Measurements from ENCODE around the gene ADPRHL1.

Gene ADPRHL1

DNA sequence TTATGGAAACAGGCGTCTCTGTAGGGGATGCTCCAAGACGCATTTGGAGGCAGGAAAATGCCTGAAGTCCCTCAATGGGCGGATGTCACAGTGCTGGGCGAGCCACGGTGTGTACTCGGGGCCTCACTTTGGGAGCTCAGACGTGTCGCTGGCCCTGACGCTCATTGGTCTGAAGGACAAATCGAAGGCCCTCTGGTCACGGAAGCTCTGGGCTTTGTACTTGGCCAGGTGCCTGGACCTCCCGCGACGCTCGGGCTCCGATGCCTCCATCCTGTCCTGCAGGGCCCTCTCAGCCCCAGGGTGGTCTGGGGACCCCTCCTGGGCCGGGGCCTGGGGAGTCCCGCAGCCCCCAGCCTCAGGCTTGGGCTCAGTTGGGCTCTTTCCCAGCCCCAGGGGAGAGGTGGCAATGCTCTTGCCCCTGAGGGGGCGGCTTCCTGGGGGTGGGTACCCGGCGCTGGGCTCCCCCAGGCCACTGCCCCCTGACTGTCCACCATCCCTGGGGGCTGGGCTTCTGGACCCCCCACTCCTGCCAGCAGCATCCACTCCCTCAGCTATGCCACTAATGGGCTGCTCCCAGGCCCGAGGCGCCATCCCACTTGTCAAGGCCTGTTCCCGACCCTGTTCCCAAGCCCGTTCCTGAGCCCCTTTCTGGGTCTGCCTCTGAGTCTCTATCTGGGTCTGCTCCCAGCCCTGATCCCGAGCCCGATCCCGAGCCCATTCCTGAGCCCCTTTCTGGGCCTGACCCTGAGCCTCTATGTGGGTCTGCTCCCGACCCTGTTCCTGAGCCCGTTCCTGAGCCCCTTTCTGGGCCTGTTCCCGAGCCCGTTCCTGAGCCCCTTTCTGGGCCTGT lies 49.8 kb downstream of the ADPRHL1 start:
- H3K27me3 ChIP-seq (ENCODE audit: insufficient read depth, insufficient read length): no peaks in the 10 kb centered on the region
- no peaks in the 10 kb centered on the region for H3K36me3 ChIP-seq (ENCODE audit: insufficient read depth, insufficient read length, low read length)
- no peak for DNase-seq (ENCODE audit: low read depth, low spot score)
- H3K4me3 ChIP-seq (ENCODE audit: insufficient read length, low read depth): no peak overlapping the region
- no peaks in the 10 kb centered on the region for H3K9me3 ChIP-seq (ENCODE audit: insufficient read depth, low read length)
- no peak overlapping the region for H3K9ac ChIP-seq (ENCODE audit: insufficient read length, low read depth)
- TF ChIP-seq YY1 (IDR thresholded peaks at IDR 0.05; ENCODE audit: insufficient read depth, insufficient read length) (no peak), SUZ12 (IDR thresholded peaks at IDR 0.05; ENCODE audit: extremely low read depth, insufficient read depth, insufficient read length) (no peak), ZNF274 (IDR thresholded peaks at IDR 0.05; ENCODE audit: low read depth, low read length) (no peak)
- peaks cover 4% of the 10 kb centered on the region for H3K4me1 ChIP-seq (ENCODE audit: insufficient read depth, insufficient read length)

DNA sequence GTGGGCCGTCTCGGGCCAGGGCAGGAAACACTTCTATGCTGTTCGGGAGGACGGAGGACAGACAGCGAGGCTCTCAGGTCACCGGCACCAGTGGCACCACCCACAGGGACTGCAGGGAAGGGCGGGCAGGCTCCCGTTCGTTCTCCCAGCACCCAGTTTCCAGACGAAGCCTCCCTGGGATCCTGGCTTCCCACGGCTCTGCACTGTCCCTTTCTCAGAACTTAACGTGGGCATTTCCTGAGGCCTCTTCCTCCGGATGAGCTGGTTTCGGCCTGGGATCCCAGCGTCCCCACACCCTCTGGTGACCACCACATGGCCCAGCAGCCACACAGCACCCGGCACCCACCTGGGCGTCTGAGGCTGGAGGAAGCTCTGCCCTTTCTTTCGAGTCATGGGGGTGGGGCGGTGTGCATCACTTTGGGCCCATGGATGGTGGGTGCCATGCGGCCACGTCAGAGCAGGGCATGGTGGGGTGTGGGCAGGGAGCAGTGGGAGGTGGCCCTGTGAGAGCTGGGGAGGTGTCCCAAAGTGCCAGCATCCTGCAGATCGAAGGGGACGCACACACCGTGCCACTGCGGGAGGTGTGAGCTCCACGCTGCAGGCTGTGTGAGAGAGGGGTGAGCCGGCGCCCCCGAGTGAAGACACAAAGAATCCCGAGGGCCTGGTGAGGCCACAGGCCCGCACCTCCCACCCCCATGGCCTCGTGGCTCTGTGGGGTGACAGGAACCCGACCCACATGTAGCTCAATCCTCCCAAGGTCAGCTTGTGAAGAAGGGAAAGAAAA lies 50.6 kb downstream of the ADPRHL1 start:
- peaks cover 6% of the 10 kb centered on the region for H3K4me1 ChIP-seq (ENCODE audit: insufficient read depth, insufficient read length)
- no peak for TF ChIP-seq ZNF274 (IDR thresholded peaks at IDR 0.05; ENCODE audit: low read depth, low read length)
- no peak for TF ChIP-seq YY1 (IDR thresholded peaks at IDR 0.05; ENCODE audit: insufficient read depth, insufficient read length)
- TF ChIP-seq SUZ12 (IDR thresholded peaks at IDR 0.05; ENCODE audit: extremely low read depth, insufficient read depth, insufficient read length): no peak
- no peaks in the 10 kb centered on the region for H3K9me3 ChIP-seq (ENCODE audit: insufficient read depth, low read length)
- H3K4me3 ChIP-seq (ENCODE audit: insufficient read length, low read depth): no peak overlapping the region
- H3K9ac ChIP-seq (ENCODE audit: insufficient read length, low read depth): no peak overlapping the region
- no peaks in the 10 kb centered on the region for H3K27me3 ChIP-seq (ENCODE audit: insufficient read depth, insufficient read length)
- DNase-seq (ENCODE audit: low read depth, low spot score): no peak
- H3K36me3 ChIP-seq (ENCODE audit: insufficient read depth, insufficient read length, low read length): no peaks in the 10 kb centered on the region

DNA sequence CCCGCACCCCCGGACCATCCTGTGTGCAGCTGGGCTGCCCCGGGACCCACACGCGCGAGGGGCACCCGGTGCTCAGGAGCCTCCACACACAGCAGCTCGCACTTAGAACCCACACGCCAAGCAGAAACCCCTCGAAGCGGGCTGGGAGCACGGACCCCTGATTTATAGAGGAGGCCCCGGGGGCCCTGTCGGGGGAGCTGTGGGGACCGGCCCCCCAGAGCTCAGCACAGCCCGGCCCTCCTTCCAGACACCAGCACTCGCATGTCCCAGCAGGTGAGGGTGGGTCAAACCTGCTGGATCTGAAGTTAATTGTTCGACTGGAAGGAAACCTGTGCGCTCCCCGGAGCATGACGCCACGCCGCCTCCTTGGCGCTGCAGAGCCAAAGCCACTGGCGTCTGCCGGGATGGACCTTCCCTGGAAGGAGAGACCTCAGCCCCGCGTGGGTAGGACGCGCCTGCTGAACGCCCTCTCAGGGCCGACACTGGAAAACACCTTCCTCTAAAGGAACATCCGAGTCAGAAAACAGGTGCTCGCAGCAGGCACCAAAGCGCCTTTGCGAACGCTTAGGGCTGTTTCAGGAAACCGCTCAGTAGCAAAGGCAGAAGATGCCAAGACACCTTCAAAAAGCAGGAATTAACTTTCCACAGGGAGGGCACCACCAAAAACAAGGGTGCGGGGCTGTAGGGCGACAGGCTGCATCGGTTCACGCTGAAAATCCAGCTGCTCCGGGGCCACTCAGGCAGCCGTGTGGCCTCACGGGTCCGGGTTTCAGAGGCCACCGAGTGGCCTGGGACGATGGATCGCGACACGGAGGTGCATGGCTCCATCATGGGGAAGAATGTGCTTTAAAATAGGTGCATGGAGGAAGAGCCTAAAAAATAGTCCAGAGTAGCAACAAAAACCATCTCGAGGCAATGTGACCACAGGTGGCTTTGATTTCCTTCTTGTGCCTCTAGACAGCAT lies 51.6 kb downstream of the ADPRHL1 start:
- no peaks in the 10 kb centered on the region for H3K27me3 ChIP-seq (ENCODE audit: insufficient read depth, insufficient read length)
- DNase-seq (ENCODE audit: low read depth, low spot score): no peak
- no peaks in the 10 kb centered on the region for H3K36me3 ChIP-seq (ENCODE audit: insufficient read depth, insufficient read length, low read length)
- H3K4me3 ChIP-seq (ENCODE audit: insufficient read length, low read depth): no peak overlapping the region
- H3K9me3 ChIP-seq (ENCODE audit: insufficient read depth, low read length): no peaks in the 10 kb centered on the region
- TF ChIP-seq ZNF274 (IDR thresholded peaks at IDR 0.05; ENCODE audit: low read depth, low read length): no peak
- no peak for TF ChIP-seq SUZ12 (IDR thresholded peaks at IDR 0.05; ENCODE audit: extremely low read depth, insufficient read depth, insufficient read length)
- no peak for TF ChIP-seq YY1 (IDR thresholded peaks at IDR 0.05; ENCODE audit: insufficient read depth, insufficient read length)
- H3K4me1 ChIP-seq (ENCODE audit: insufficient read depth, insufficient read length): peaks cover 6% of the 10 kb centered on the region
- H3K9ac ChIP-seq (ENCODE audit: insufficient read length, low read depth): no peak overlapping the region

DNA sequence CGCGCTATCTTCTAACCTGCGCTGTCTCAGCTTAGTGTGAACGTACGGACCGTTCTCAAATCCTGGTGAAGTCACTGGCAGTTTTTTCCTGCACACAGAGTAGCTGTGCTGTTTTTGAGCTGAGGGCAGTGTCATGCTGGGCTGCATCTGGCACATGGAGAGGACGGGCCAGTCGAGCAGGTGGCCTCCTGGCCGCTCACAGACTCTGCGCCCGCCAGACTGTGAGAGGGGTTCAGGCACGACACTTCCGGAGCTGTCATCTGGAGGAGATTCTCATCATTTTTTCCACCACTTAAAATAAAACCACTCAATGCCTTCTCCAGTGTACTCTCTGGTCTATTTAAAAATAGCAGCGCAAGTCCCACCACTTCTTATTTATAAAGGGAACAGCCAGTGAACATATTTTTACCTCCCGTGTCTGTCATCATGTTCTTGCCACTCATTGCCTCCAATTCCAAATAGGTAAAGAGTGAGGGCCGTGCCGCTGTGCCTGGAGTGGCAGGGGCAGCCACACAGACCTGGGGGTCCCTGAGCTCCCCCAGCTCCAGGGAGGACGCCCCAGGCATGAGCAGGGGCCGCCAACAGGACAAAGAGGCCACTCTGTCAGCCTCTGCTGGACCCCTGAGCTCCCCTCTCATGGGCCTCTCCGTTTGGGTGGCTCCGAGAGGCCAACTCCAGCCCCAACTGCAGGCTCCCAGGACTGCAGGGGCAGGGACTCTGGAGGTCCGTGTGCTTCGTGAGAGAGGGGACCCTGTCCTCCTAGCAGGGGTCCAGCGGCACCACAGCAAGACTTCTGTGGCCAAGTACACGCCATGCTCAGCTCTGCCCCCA lies 52.5 kb downstream of the ADPRHL1 start:
- Histone ChIP-seq H3K4me3 (ENCODE audit: insufficient read length, low read depth) (no peak overlapping the region), H3K4me1 (ENCODE audit: insufficient read depth, insufficient read length) (peaks cover 6% of the 10 kb centered on the region), H3K36me3 (ENCODE audit: insufficient read depth, insufficient read length, low read length) (no peaks in the 10 kb centered on the region), H3K9ac (ENCODE audit: insufficient read length, low read depth) (no peak overlapping the region), H3K27me3 (ENCODE audit: insufficient read depth, insufficient read length) (no peaks in the 10 kb centered on the region), H3K9me3 (ENCODE audit: insufficient read depth, low read length) (no peaks in the 10 kb centered on the region)
- no peak for DNase-seq (ENCODE audit: low read depth, low spot score)
- TF ChIP-seq YY1 (IDR thresholded peaks at IDR 0.05; ENCODE audit: insufficient read depth, insufficient read length): no peak
- TF ChIP-seq SUZ12 (IDR thresholded peaks at IDR 0.05; ENCODE audit: extremely low read depth, insufficient read depth, insufficient read length): no peak

- Histone ChIP-seq H3K4me3 (ENCODE audit: insufficient read length, low read depth) (no peak overlapping the region), H3K36me3 (ENCODE audit: insufficient read depth, insufficient read length, low read length) (no peaks in the 10 kb centered on the region), H3K4me1 (ENCODE audit: insufficient read depth, insufficient read length) (peaks cover 2% of the 10 kb centered on the region), H3K9me3 (ENCODE audit: insufficient read depth, low read length) (no peaks in the 10 kb centered on the region), H3K9ac (ENCODE audit: insufficient read length, low read depth) (no peak overlapping the region), H3K27me3 (ENCODE audit: insufficient read depth, insufficient read length) (no peaks in the 10 kb centered on the region)
- TF ChIP-seq YY1 (IDR thresholded peaks at IDR 0.05; ENCODE audit: insufficient read depth, insufficient read length) (no peak), ZNF274 (IDR thresholded peaks at IDR 0.05; ENCODE audit: low read depth, low read length) (no peak), SUZ12 (IDR thresholded peaks at IDR 0.05; ENCODE audit: extremely low read depth, insufficient read depth, insufficient read length) (no peak)
- DNase-seq (ENCODE audit: low read depth, low spot score): no peak
Measured at GRCh38 chr13:113399755-113400149, 53.5 kb downstream of the ADPRHL1 start.
